Fibroblast of lung (primary cell): Measurements from ENCODE around the gene PTPRE. TPM values are rescaled to one million over a fixed set of nuclear protein-coding genes. Genes with fewer than 3 reads are reported as not detected.

ENCODE experiments used
- DNase-seq, 2 donors: peaks; one replicate each; pipeline versions ENCODE4 v3.0.0 to v3.0.0-alpha.2; 2010; ENCODE audit warnings: low read depth in 2 of 2
- H2AFZ ChIP-seq: 2 replicates; pipeline ENCODE4 v1.5.1; 2012; ENCODE audit warnings: low read length, control low read depth, inconsistent platforms
- H3K27ac ChIP-seq: 2 replicates; pipeline ENCODE4 v1.5.1; 2011; ENCODE audit warnings: low read length, control low read depth; ENCODE audit not compliant: insufficient read depth
- H3K27me3 ChIP-seq: 2 replicates; pipeline ENCODE4 v1.5.1; 2011; ENCODE audit warnings: mild to moderate bottlenecking, low read length; ENCODE audit not compliant: control insufficient read depth, insufficient read depth
- H3K36me3 ChIP-seq: 2 replicates; pipeline ENCODE4 v1.5.1; 2011; ENCODE audit warnings: low read length; ENCODE audit not compliant: control insufficient read depth, insufficient read depth
- H3K4me1 ChIP-seq: 2 replicates; pipeline ENCODE4 v1.5.1; 2011; ENCODE audit warnings: low read length; ENCODE audit not compliant: control insufficient read depth, insufficient read depth; ENCODE audit errors: extremely low read depth
- H3K4me2 ChIP-seq: 2 replicates; pipeline ENCODE4 v1.5.1; 2011; ENCODE audit warnings: low read length, control low read depth; ENCODE audit not compliant: insufficient read depth; ENCODE audit errors: extremely low read depth
- H3K4me3 ChIP-seq, 4 experiments: fragments of 200-600 bp in 1 of 4; sonication (generic) in 1 of 4; replicated peaks in 1 of 4; 2 replicates each; pipeline ENCODE4 v1.5.1; 2011 to 2016; ENCODE audit warnings: low read length in 4 of 4, low read depth in 3 of 4, mild to moderate bottlenecking in 3 of 4, control low read depth in 2 of 4, inconsistent platforms in 1 of 4, mixed read lengths in 1 of 4; ENCODE audit not compliant: insufficient read depth in 1 of 4; ENCODE audit errors: control extremely low read depth in 1 of 4
- H3K79me2 ChIP-seq: 2 replicates; pipeline ENCODE4 v1.5.1; 2012; ENCODE audit warnings: mild to moderate bottlenecking, low read length, inconsistent platforms; ENCODE audit not compliant: control insufficient read depth, insufficient read depth
- H3K9ac ChIP-seq: 2 replicates; pipeline ENCODE4 v1.5.1; 2011; ENCODE audit warnings: mild to moderate bottlenecking, low read length, control low read depth; ENCODE audit not compliant: insufficient read depth
- H3K9me3 ChIP-seq: 2 replicates; pipeline ENCODE4 v1.5.1; 2012; ENCODE audit warnings: low read depth, low read length; ENCODE audit not compliant: control insufficient read depth, insufficient read depth
- H4K20me1 ChIP-seq: 2 replicates; pipeline ENCODE4 v1.5.1; 2011; ENCODE audit warnings: low read length; ENCODE audit not compliant: control insufficient read depth, insufficient read depth; ENCODE audit errors: extremely low read depth
- CTCF ChIP-seq, 2 donors: IDR thresholded peaks in 1 of 2; conservative IDR thresholded peaks in 1 of 2; 1 replicate in 1 of 2; 2 replicates in 1 of 2; pipeline ENCODE4 v1.5.1; 2011 to 2012; ENCODE audit warnings: low read length in 2 of 2, control low read depth in 1 of 2, inconsistent platforms in 1 of 2, low read depth in 1 of 2, mild to moderate bottlenecking in 1 of 2
- EZH2 ChIP-seq: IDR thresholded peaks from 2 replicates; pipeline ENCODE4 v1.5.1; 2012; ENCODE audit warnings: low read length, control low read depth, mild to moderate bottlenecking; ENCODE audit errors: missing control alignments
- polyA plus RNA-seq, 2 donors: library from polyadenylated mRNA; depleted of rRNA in 1 of 2; stranded (reverse) in 1 of 2; unstranded in 1 of 2; fragments of >200 nt; gene quantifications; 2 replicates each; pipeline ENCODE4 v1.2.1, GENCODE V29; 2011 to 2012; ENCODE audit warnings: missing spikeins in 1 of 2
- total RNA-seq: library from RNA; depleted of rRNA; stranded (reverse); fragments of >200 nt; gene quantifications from 2 replicates; pipeline ENCODE4 v1.2.1, GENCODE V29; 2014

PTPRE gene
- total and polyA plus RNA-seq, 2 donors (not counting 1 experiment from before 2014, with no cell fraction given) = 0.75 to 1.8 TPM

GRCh38 chr10:127881262-127881661 lies 25.6 kb upstream of the PTPRE start:
- no peak for TF ChIP-seq CTCF (conservative IDR thresholded peaks at IDR 0.05 in 1 of 2, IDR thresholded peaks at IDR 0.05 in 1 of 2; ENCODE audit: low read depth in 1 of 2, low read length in 2 of 2)
- no peak for TF ChIP-seq EZH2
- no peaks in the 10 kb centered on the region for H3K79me2 ChIP-seq
- H3K9me3 ChIP-seq = no peaks in the 10 kb centered on the region
- no peak overlapping the region for H3K4me3 ChIP-seq
- H3K36me3 ChIP-seq = no peaks in the 10 kb centered on the region
- H3K9ac ChIP-seq = no peak overlapping the region
- no peak overlapping the region for H2AFZ ChIP-seq
- H3K4me1 ChIP-seq = no peaks in the 10 kb centered on the region
- no peak for DNase-seq
- H3K27me3 ChIP-seq = no peaks in the 10 kb centered on the region
- H3K27ac ChIP-seq = no peak overlapping the region
- no peak overlapping the region for H3K4me2 ChIP-seq
- H4K20me1 ChIP-seq = no peaks in the 10 kb centered on the region

GRCh38 chr10:127882391-127882790 lies 24.5 kb upstream of the PTPRE start:
- Histone ChIP-seq H3K27me3 (no peaks in the 10 kb centered on the region), H3K79me2 (no peaks in the 10 kb centered on the region), H3K36me3 (no peaks in the 10 kb centered on the region), H3K4me2 (no peak overlapping the region), H3K4me1 (no peaks in the 10 kb centered on the region), H3K27ac (no peak overlapping the region), H3K9me3 (no peaks in the 10 kb centered on the region), H3K4me3 (no peak overlapping the region), H4K20me1 (no peaks in the 10 kb centered on the region), H3K9ac (no peak overlapping the region), H2AFZ (no peak overlapping the region)
- no peak for TF ChIP-seq EZH2
- no peak for TF ChIP-seq CTCF (conservative IDR thresholded peaks at IDR 0.05 in 1 of 2, IDR thresholded peaks at IDR 0.05 in 1 of 2; ENCODE audit: low read depth in 1 of 2, low read length in 2 of 2)
- no peak for DNase-seq

- Histone ChIP-seq H3K4me1 (no peaks in the 10 kb centered on the region), H3K27ac (no peak overlapping the region), H3K36me3 (no peaks in the 10 kb centered on the region), H3K9ac (no peak overlapping the region), H4K20me1 (no peaks in the 10 kb centered on the region), H3K4me2 (no peak overlapping the region), H3K27me3 (no peaks in the 10 kb centered on the region), H3K4me3 (no peak overlapping the region), H2AFZ (no peak overlapping the region), H3K9me3 (no peaks in the 10 kb centered on the region), H3K79me2 (no peaks in the 10 kb centered on the region)
- no peak for DNase-seq
- TF ChIP-seq EZH2 (no peak), CTCF (conservative IDR thresholded peaks at IDR 0.05 in 1 of 2, IDR thresholded peaks at IDR 0.05 in 1 of 2; ENCODE audit: low read depth in 1 of 2, low read length in 2 of 2) (no peak)
These were observed 24.0 kb upstream of the PTPRE start for GRCh38 chr10:127882801-127883459.
